Loucy (cell line): ENCODE data around the gene PLXNA4.

Experiments used
- EZH2phosphoT487 ChIP-seq: fragments of 200-600 bp; IDR thresholded peaks from 2 replicates; pipeline ENCODE4 v1.6.1; 2018; ENCODE audit warnings: antibody characterized with exemption, mild to moderate bottlenecking, moderate library complexity, borderline replicate concordance
- TF ChIP-seq, protein P1 (sequence below): fragments of 200-600 bp; sonication (generic); conservative IDR thresholded peaks from 2 replicates; pipeline ENCODE4 v1.5.1; 2014; ENCODE audit warnings: mild to moderate bottlenecking, antibody characterized with exemption, low read length

DNA sequence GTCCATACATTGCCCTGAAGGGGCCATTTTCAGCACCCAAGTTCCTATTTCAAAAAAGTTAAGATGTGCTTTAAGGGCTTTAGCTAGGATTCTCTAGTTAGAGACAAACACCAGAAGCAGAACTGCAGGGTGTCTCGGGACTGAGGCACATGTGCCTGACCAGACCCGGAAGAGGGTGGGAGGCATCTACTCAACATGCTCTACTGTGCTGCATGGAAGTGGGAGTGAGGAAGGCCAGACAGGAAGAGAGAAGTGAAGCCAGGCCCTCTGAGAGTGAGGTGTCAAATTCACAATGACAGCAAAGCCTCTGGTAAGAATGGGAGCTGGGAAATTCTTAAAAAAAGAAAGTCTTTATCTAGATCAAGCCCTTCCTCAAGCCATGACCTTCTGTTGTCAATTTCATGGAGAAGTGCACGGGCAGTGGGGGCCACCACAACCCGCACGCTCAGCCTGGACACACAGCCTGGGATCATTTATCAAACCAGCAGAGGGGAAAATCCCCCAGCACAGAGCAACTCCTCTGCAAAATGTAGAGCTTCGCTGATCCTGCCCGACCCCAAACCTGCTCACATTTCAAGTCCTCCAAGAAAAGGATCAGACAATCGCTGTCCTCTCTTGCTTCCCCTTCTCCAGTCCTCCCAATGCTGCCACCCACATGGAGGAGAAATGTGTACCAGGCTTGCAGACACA lies 38.7 kb downstream of the PLXNA4 start:
- no peak for TF ChIP-seq EZH2phosphoT487
- TF ChIP-seq, protein P1, sequence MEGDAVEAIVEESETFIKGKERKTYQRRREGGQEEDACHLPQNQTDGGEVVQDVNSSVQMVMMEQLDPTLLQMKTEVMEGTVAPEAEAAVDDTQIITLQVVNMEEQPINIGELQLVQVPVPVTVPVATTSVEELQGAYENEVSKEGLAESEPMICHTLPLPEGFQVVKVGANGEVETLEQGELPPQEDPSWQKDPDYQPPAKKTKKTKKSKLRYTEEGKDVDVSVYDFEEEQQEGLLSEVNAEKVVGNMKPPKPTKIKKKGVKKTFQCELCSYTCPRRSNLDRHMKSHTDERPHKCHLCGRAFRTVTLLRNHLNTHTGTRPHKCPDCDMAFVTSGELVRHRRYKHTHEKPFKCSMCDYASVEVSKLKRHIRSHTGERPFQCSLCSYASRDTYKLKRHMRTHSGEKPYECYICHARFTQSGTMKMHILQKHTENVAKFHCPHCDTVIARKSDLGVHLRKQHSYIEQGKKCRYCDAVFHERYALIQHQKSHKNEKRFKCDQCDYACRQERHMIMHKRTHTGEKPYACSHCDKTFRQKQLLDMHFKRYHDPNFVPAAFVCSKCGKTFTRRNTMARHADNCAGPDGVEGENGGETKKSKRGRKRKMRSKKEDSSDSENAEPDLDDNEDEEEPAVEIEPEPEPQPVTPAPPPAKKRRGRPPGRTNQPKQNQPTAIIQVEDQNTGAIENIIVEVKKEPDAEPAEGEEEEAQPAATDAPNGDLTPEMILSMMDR: no peak
